AG09319 (cell line): Measurements from ENCODE around the gene RRAD.

Source experiments
- DNase-seq: peaks from one replicate; pipeline ENCODE4 v3.0.0-alpha.2; 2010; ENCODE audit warnings: low read depth; ENCODE audit errors: extremely low read depth
- TF ChIP-seq, protein P1 (sequence below): IDR thresholded peaks from 2 replicates; pipeline ENCODE4 v1.5.1; 2011; ENCODE audit warnings: low read depth, mild to moderate bottlenecking, inconsistent platforms, low read length, moderate library complexity

Gene RRAD

DNA sequence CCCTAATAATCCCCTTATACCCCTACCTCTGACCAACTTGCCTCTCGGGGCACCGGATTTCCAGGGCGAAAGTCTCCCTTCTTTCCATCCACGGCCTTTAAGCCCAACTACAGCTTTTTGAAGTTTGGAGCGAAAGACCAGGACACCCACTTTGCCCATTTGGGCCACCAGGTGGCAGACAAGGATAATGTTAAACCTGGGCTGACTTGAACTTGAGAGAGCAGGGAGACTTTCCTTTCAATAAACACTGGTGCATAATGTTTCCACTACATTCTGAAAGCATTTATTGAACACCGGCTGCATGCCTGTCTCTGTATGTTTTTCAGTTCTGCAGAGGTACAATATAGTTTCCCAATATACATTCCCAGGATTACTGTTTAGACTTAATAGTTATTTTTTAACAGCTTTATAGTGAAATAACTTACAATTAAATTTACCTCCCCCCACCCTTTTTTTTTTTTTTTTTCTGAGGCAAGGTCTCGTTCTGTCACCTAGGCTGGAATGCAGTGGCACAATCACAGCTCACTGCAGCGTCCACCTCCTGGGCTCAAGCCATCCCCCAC lies 28.8 kb upstream of the RRAD start:
- DNase-seq, result peak; percentile 37
- TF ChIP-seq, protein P1, sequence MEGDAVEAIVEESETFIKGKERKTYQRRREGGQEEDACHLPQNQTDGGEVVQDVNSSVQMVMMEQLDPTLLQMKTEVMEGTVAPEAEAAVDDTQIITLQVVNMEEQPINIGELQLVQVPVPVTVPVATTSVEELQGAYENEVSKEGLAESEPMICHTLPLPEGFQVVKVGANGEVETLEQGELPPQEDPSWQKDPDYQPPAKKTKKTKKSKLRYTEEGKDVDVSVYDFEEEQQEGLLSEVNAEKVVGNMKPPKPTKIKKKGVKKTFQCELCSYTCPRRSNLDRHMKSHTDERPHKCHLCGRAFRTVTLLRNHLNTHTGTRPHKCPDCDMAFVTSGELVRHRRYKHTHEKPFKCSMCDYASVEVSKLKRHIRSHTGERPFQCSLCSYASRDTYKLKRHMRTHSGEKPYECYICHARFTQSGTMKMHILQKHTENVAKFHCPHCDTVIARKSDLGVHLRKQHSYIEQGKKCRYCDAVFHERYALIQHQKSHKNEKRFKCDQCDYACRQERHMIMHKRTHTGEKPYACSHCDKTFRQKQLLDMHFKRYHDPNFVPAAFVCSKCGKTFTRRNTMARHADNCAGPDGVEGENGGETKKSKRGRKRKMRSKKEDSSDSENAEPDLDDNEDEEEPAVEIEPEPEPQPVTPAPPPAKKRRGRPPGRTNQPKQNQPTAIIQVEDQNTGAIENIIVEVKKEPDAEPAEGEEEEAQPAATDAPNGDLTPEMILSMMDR, result peak; percentile 86

DNA sequence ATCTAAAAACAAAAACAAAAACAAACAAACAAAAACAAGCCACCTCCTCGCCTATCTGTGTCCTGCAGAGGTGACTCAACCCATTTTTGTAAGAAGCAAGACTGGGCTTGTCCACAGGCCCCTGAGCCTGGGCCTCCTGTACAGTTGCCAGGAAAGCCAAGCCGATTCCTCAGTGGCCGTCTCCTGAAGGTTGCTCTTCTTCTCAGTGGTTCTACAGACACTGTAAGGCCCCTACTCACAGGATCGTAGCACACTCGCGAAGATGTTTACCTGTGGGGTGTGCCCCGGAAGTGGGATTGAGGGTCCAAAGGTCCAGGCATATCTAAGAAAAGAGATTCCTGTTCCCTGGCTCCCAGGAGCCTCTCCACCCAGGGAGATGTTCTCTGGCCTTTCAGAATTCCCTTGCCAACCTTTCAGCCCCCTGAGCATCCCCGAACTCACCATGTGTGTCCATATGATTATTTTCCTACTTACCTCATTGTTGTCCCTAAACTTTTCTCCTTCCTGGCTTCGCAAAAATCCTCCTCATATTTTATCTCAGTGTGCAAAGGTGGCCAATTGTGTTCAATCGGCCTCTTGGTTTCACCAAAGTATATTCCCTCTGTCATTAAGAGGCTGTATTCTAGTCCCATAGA lies 28.2 kb upstream of the RRAD start:
- TF ChIP-seq, protein P1, result no peak
- no peak for DNase-seq

DNA sequence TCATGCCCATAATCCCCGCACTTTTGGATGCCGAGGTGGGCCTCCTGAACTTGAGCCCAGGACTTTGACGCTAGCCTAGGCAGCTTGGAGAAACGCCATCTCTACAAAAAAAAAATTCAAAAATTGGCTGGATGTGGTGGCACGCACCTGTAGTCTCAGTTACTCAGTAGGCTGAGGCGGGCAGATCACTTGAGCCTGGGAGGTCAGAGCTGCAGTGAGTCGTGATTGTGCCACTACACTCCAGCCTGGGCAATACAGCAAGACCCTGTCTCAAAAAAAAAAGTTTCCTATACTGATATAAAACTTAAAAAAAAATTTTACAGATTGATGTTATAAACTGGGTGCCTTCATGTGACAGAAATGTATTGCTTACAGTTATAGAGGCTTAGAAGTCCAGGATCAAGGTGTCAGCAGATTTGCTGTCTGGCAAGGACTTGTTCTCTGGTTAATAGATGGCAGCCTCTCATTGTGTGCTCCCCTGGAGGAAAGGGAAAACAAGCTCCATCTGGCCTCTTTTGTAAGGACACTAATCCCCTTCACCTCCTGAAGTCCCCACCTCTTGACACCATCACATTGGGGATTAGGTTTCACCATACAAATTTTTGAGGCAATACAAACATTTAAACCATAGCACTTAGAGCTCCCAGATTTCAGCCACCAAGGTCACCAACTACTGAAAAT lies 27.2 kb upstream of the RRAD start:
- no peak for DNase-seq

DNA sequence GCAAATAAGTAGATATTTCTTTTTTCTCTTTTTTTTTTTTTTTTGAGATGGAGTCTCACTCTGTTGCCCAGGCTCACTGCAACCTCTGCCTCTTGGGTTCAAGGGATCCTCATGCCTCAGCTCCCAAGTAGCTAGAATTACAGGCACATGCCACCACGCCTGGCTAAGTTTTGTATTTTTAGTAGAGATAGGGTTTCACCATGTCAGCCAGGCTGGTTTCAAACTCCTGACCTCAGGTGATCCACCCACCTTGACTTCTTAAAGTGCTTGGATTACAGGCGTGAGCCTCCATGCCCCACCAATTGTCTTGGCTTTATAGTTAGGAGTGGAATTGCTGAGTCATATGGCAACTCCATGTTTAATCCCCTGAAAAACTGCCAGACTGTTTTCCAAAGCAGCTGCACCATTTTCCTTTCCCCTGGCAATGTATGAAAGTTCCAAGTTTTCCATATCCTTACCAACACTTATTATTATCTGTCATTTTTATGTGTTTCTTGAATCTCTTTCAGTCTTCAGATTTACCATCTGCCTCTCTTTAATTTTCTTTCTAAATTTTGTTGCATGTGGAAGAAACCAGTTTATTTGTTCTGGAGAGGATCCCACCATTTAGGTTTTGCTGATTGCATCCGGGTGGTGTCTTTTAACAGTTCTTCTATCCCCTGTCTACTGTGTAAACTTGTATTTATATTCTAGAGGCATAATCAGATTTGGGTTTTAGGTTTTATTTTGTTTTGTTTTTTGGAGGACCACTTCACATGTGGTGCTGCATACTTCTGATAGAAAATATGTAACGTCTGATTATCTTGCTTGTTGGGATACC lies 25.8 kb upstream of the RRAD start:
- TF ChIP-seq, protein P1, result no peak
- no peak for DNase-seq

More for the DNA sequence above, 27.2 kb upstream of the RRAD start:
- TF ChIP-seq, protein P1, result no peak

DNA sequence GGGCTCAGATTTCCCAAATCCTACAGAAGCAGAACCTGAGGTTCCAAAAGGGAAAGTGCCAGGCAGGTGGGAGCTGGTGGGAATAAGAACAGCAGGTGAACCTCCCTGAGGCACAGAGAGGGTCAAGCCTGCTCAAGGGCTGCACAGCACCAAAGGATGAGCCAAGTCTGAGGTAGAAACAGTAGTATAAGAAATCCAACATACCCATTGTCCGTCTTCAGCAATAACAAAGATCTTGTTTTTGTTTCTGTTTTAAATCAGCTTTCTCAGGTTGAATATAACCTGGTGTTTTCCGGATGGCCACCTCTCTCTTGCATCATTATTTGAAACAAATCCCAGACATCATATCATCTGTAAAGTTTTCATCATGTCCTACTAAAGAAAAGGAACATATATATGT lies 25.1 kb upstream of the RRAD start:
- TF ChIP-seq, protein P1, result no peak
- DNase-seq, result no peak

DNA sequence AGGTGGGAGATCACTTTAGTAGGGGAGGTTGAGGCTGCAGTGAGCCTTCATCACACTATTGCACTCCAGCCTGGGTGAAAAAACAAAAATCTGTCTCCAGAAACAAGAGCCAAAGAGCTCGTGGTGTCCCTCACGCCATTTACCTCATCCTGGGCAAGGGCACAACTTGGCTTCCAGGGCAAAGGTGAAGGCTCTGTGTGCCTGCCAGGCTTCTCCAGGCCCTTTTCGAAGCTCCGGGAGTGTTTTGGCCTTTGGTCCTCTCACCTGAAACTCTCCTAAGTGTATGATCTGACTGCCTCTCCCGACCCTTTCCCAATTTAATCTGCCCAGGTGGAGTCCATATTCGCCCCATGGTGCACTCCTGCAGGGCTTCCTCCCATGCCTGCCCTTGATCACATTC lies 24.1 kb upstream of the RRAD start:
- TF ChIP-seq, protein P1, result no peak
- DNase-seq, result no peak

DNA sequence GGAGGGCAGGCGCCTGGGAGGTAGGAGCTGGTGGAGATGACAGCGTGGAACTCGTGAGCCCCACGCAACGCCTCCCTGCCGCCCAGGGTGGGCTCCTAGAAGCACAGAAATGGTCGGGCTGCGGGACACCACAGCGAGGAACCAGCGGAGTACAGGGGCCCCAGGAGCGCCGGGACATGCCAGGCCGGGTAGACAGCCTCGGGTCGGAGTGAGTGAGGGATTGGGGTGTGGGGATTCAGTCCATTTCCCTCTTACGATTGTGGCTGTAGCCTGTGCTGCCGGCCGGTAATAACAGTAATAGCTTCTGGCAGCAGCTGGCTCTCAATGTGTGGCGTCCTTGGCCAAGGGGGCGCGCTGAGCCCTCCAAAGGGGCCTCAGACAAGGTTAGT lies 23.5 kb upstream of the RRAD start:
- TF ChIP-seq, protein P1, result no peak
- DNase-seq, result no peak
